22Rv1 (cell line): ENCODE results near the gene SIGLECL1.

Experiments used
- ZFX ChIP-seq: fragments of 450-650 bp; IDR thresholded peaks from 2 replicates; pipeline ENCODE4 v1.6.1; 2017; ENCODE audit warnings: antibody characterized with exemption, borderline replicate concordance
- TF ChIP-seq, protein P1 (sequence below): fragments of 450-650 bp; IDR thresholded peaks from 2 replicates; pipeline ENCODE4 v1.5.1; 2017; ENCODE audit warnings: mild to moderate bottlenecking

DNA sequence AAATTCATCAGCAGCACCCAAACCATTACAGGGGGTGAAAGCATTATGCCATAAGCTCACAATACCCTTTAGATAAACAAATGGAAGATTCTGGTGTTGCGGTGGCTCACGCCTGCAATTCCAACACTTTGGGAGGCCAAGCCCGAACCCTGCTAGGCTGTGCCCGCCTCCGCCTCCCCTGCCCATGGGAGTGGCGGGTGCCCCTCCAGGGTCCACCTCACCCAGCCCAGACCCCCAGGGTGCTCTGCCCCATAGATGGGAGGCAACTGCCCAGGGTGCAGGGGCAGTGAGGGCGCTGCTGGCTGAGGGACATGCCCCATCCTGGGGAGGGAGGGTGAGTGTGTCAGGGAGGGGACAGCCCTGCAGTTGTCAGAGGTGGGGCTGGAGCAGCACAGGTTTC lies 10.0 kb upstream of the SIGLECL1 start:
- TF ChIP-seq, protein P1, sequence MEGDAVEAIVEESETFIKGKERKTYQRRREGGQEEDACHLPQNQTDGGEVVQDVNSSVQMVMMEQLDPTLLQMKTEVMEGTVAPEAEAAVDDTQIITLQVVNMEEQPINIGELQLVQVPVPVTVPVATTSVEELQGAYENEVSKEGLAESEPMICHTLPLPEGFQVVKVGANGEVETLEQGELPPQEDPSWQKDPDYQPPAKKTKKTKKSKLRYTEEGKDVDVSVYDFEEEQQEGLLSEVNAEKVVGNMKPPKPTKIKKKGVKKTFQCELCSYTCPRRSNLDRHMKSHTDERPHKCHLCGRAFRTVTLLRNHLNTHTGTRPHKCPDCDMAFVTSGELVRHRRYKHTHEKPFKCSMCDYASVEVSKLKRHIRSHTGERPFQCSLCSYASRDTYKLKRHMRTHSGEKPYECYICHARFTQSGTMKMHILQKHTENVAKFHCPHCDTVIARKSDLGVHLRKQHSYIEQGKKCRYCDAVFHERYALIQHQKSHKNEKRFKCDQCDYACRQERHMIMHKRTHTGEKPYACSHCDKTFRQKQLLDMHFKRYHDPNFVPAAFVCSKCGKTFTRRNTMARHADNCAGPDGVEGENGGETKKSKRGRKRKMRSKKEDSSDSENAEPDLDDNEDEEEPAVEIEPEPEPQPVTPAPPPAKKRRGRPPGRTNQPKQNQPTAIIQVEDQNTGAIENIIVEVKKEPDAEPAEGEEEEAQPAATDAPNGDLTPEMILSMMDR, result no peak
- no peak for TF ChIP-seq ZFX
